Liver (tissue), 9 donors: ENCODE data around the gene WDR77. TPM values are rescaled to one million over a fixed set of nuclear protein-coding genes. Genes with fewer than 3 reads are reported as not detected.

Experiments
- DNase-seq: peaks from one replicate; pipeline ENCODE4 v3.0.0-alpha.2; 2017; ENCODE audit warnings: low spot score
- H3K27ac ChIP-seq, 2 donors: one replicate each; pipeline ENCODE4 v1.7.0; 2013; ENCODE audit warnings: inconsistent platforms in 2 of 2, low read length in 2 of 2, control low read depth in 1 of 2, low read depth in 1 of 2, mild to moderate bottlenecking in 1 of 2
- H3K27me3 ChIP-seq, 4 donors: one replicate each; pipeline versions ENCODE4 v1.6.1 to v1.7.0; 2013; ENCODE audit warnings: low read length in 3 of 4, inconsistent platforms in 1 of 4, mild to moderate bottlenecking in 1 of 4, moderate library complexity in 1 of 4; ENCODE audit not compliant: control insufficient read depth in 4 of 4, insufficient read depth in 4 of 4
- H3K36me3 ChIP-seq, 4 donors: one replicate each; pipeline versions ENCODE4 v1.6.1 to v1.7.0; 2013; ENCODE audit warnings: low read length in 3 of 4, mild to moderate bottlenecking in 3 of 4, low read depth in 1 of 4, moderate library complexity in 1 of 4; ENCODE audit not compliant: control insufficient read depth in 4 of 4, insufficient read depth in 3 of 4
- H3K4me1 ChIP-seq, 4 donors: one replicate each; pipeline versions ENCODE4 v1.6.1 to v1.7.0; 2013; ENCODE audit warnings: low read length in 3 of 4, mild to moderate bottlenecking in 3 of 4, moderate library complexity in 1 of 4; ENCODE audit not compliant: control insufficient read depth in 4 of 4, insufficient read depth in 4 of 4
- H3K4me3 ChIP-seq, 3 donors: one replicate each; pipeline versions ENCODE4 v1.6.1 to v1.7.0; 2013; ENCODE audit warnings: low read length in 3 of 3, control low read depth in 1 of 3, low read depth in 1 of 3, mild to moderate bottlenecking in 1 of 3
- H3K9ac ChIP-seq, 2 donors: one replicate each; pipeline ENCODE4 v1.7.0; 2013; ENCODE audit warnings: low read length in 2 of 2, mild to moderate bottlenecking in 2 of 2, moderate library complexity in 2 of 2, control low read depth in 1 of 2, low read depth in 1 of 2
- H3K9me3 ChIP-seq, 4 donors: one replicate each; pipeline versions ENCODE4 v1.6.1 to v1.7.0; 2013; ENCODE audit warnings: low read length in 3 of 4; ENCODE audit not compliant: control insufficient read depth in 4 of 4
- CTCF ChIP-seq: fragments of 150-350 bp; IDR thresholded peaks from 2 replicates; pipeline ENCODE4 v1.5.1; 2017; ENCODE audit warnings: improper control_type of control experiment, low read depth, low read length; ENCODE audit not compliant: missing input control
- EGR1 ChIP-seq, 2 donors: IDR thresholded peaks; 2 replicates each; pipeline ENCODE4 v1.6.1; 2016 to 2018; ENCODE audit warnings: antibody characterized with exemption in 2 of 2, low read depth in 2 of 2
- FOXA1 ChIP-seq: IDR thresholded peaks from 2 replicates; pipeline ENCODE4 v1.6.1; 2016; ENCODE audit warnings: antibody characterized with exemption
- FOXA2 ChIP-seq: IDR thresholded peaks from 2 replicates; pipeline ENCODE4 v1.6.1; 2016; ENCODE audit warnings: antibody characterized with exemption
- GABPA ChIP-seq, 2 donors: IDR thresholded peaks in 1 of 2; conservative IDR thresholded peaks in 1 of 2; 2 replicates each; pipeline ENCODE4 v1.6.1; 2016; ENCODE audit warnings: antibody characterized with exemption in 2 of 2, mild to moderate bottlenecking in 1 of 2, moderate library complexity in 1 of 2
- HNF4A ChIP-seq, 2 donors: conservative IDR thresholded peaks; 2 replicates each; pipeline ENCODE4 v1.6.1; 2016; ENCODE audit warnings: antibody characterized with exemption in 2 of 2, mild to moderate bottlenecking in 2 of 2
- HNF4G ChIP-seq: IDR thresholded peaks from 2 replicates; pipeline ENCODE4 v1.6.1; 2016; ENCODE audit warnings: antibody characterized with exemption
- JUND ChIP-seq, 2 donors: IDR thresholded peaks; 2 replicates each; pipeline ENCODE4 v1.6.1; 2016; ENCODE audit warnings: antibody characterized with exemption in 2 of 2
- MAX ChIP-seq: IDR thresholded peaks from 2 replicates; pipeline ENCODE4 v1.6.1; 2016; ENCODE audit warnings: antibody characterized with exemption
- NR2F2 ChIP-seq: IDR thresholded peaks from 2 replicates; pipeline ENCODE4 v1.6.1; 2016; ENCODE audit warnings: antibody characterized with exemption
- RAD21 ChIP-seq, 2 donors: IDR thresholded peaks; 2 replicates each; pipeline ENCODE4 v1.6.1; 2016; ENCODE audit warnings: antibody characterized with exemption in 2 of 2, mild to moderate bottlenecking in 2 of 2
- RXRA ChIP-seq, 2 donors: IDR thresholded peaks; 2 replicates each; pipeline ENCODE4 v1.6.1; 2017 to 2018; ENCODE audit warnings: antibody characterized with exemption in 2 of 2, mild to moderate bottlenecking in 1 of 2
- SP1 ChIP-seq: IDR thresholded peaks from 2 replicates; pipeline ENCODE4 v1.6.1; 2018; ENCODE audit warnings: antibody characterized with exemption, mild to moderate bottlenecking
- TAF1 ChIP-seq: conservative IDR thresholded peaks from 2 replicates; pipeline ENCODE4 v1.6.1; 2016; ENCODE audit warnings: antibody characterized with exemption, mild to moderate bottlenecking
- YY1 ChIP-seq: IDR thresholded peaks from 2 replicates; pipeline ENCODE4 v1.6.1; 2016; ENCODE audit warnings: antibody characterized with exemption, mild to moderate bottlenecking
- WGBS: extraction: QIAGEN DNeasy Blood & Tissue Kit; methylation state at CpG from one replicate; pipeline ENCODE4 v1.1.7; 2013; 5-methylcytosine and 5-hydroxymethylcytosine counted together
- polyA plus RNA-seq, 2 donors: library from polyadenylated mRNA; stranded (reverse) in 1 of 2; unstranded in 1 of 2; fragments of 200-250 nt in 1 of 2; fragments of >200 nt in 1 of 2; fragmentation: Nextera tagmentation in 1 of 2; extraction: Ambion mirVana in 1 of 2; gene quantifications; one replicate each; pipeline versions ENCODE4 v1.2.1 to v1.2.3, GENCODE V29; 2013 to 2015
- total RNA-seq, 2 donors: library from RNA; depleted of rRNA; stranded (reverse); fragments of >200 nt; gene quantifications; one replicate each; pipeline ENCODE4 v1.2.3, GENCODE V29; 2014
- TF ChIP-seq, protein P1 (sequence below): IDR thresholded peaks from 2 replicates; pipeline ENCODE4 v1.6.1; 2016; ENCODE audit warnings: antibody characterized with exemption
- TF ChIP-seq, protein P2 (sequence below): IDR thresholded peaks from 2 replicates; pipeline ENCODE4 v1.6.1; 2016; ENCODE audit warnings: antibody characterized with exemption, mild to moderate bottlenecking
- TF ChIP-seq, protein P3 (sequence below): IDR thresholded peaks from 2 replicates; pipeline ENCODE4 v1.6.1; 2016; ENCODE audit warnings: antibody characterized with exemption
- donor health status: healthy.
- donor health status: healthy.
- donor health status: healthy.
- donor health status: healthy.
- donor health status: healthy.

The WDR77 gene
- total and polyA plus RNA-seq, 4 donors, result 12.7 to 25.3 (median 19.9) TPM

DNA sequence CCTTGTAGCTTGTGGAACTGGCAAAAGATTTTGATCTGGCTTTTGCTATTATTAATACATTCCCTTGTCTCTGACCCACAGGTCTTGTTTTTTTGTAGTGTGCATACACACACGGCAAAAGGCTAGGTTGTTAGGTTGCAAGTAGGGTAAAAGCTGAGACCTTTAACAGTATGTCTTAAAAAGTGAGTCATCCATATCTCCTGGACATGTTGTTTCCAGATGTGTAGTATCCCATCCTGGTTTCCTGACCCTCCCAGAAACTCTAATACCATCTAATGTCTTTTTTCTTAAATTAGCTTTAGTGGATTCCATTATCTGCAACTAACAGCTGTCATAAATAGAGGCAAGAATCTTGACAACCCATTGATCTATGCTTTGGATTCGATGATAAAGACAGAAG is 36.2 kb downstream of the WDR77 start:
- Histone ChIP-seq H3K4me3 (no peak overlapping the region), H3K27me3 (no peaks in the 10 kb centered on the region), H3K9me3 (no peaks in the 10 kb centered on the region), H3K36me3 (peaks cover 0 to 8% (median 4%) of the 10 kb centered on the region in 4 donors), H3K9ac (no peak overlapping the region), H3K27ac (no peak overlapping the region), H3K4me1 (peaks cover 0 to 9% (median 8%) of the 10 kb centered on the region in 4 donors)
- WGBS, result 89% methylated on average over 2 of the region's 2 CpGs
- TF ChIP-seq RXRA (IDR thresholded peaks at IDR 0.05) (no peak), NR2F2 (no peak), HNF4G (no peak), FOXA1 (no peak)
- no peak for DNase-seq

- Histone ChIP-seq H3K27ac (no peak overlapping the region), H3K36me3 (no peaks in the 10 kb centered on the region), H3K4me3 (no peak overlapping the region), H3K9me3 (no peaks in the 10 kb centered on the region), H3K27me3 (peaks cover 0 to 13% (median 5%) of the 10 kb centered on the region in 4 donors), H3K9ac (no peak overlapping the region), H3K4me1 (peaks cover 0 to 8% (median 3%) of the 10 kb centered on the region in 4 donors)
- 79% methylated on average over 6 of the region's 6 CpGs for WGBS
- TF ChIP-seq CTCF, result no peak
- TF ChIP-seq GABPA (IDR thresholded peaks at IDR 0.05 in 1 of 2, conservative IDR thresholded peaks at IDR 0.05 in 1 of 2), result no peak
- TF ChIP-seq FOXA1, result no peak
- no peak for TF ChIP-seq NR2F2
- no peak for TF ChIP-seq MAX
- no peak for TF ChIP-seq YY1
- TF ChIP-seq FOXA2, result no peak
- TF ChIP-seq, protein P1, sequence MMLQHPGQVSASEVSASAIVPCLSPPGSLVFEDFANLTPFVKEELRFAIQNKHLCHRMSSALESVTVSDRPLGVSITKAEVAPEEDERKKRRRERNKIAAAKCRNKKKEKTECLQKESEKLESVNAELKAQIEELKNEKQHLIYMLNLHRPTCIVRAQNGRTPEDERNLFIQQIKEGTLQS, result no peak
- no peak for TF ChIP-seq RXRA (IDR thresholded peaks at IDR 0.05)
- TF ChIP-seq HNF4G, result no peak
- TF ChIP-seq TAF1, result no peak
- no peak for TF ChIP-seq RAD21 (IDR thresholded peaks at IDR 0.05)
- no peak for TF ChIP-seq SP1
- TF ChIP-seq, protein P2, sequence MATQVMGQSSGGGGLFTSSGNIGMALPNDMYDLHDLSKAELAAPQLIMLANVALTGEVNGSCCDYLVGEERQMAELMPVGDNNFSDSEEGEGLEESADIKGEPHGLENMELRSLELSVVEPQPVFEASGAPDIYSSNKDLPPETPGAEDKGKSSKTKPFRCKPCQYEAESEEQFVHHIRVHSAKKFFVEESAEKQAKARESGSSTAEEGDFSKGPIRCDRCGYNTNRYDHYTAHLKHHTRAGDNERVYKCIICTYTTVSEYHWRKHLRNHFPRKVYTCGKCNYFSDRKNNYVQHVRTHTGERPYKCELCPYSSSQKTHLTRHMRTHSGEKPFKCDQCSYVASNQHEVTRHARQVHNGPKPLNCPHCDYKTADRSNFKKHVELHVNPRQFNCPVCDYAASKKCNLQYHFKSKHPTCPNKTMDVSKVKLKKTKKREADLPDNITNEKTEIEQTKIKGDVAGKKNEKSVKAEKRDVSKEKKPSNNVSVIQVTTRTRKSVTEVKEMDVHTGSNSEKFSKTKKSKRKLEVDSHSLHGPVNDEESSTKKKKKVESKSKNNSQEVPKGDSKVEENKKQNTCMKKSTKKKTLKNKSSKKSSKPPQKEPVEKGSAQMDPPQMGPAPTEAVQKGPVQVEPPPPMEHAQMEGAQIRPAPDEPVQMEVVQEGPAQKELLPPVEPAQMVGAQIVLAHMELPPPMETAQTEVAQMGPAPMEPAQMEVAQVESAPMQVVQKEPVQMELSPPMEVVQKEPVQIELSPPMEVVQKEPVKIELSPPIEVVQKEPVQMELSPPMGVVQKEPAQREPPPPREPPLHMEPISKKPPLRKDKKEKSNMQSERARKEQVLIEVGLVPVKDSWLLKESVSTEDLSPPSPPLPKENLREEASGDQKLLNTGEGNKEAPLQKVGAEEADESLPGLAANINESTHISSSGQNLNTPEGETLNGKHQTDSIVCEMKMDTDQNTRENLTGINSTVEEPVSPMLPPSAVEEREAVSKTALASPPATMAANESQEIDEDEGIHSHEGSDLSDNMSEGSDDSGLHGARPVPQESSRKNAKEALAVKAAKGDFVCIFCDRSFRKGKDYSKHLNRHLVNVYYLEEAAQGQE, result no peak
- no peak for TF ChIP-seq HNF4A (conservative IDR thresholded peaks at IDR 0.05)
- TF ChIP-seq EGR1 (IDR thresholded peaks at IDR 0.05; ENCODE audit: low read depth in 2 of 2), result no peak
- no peak for TF ChIP-seq JUND (IDR thresholded peaks at IDR 0.05)
- TF ChIP-seq, protein P3, sequence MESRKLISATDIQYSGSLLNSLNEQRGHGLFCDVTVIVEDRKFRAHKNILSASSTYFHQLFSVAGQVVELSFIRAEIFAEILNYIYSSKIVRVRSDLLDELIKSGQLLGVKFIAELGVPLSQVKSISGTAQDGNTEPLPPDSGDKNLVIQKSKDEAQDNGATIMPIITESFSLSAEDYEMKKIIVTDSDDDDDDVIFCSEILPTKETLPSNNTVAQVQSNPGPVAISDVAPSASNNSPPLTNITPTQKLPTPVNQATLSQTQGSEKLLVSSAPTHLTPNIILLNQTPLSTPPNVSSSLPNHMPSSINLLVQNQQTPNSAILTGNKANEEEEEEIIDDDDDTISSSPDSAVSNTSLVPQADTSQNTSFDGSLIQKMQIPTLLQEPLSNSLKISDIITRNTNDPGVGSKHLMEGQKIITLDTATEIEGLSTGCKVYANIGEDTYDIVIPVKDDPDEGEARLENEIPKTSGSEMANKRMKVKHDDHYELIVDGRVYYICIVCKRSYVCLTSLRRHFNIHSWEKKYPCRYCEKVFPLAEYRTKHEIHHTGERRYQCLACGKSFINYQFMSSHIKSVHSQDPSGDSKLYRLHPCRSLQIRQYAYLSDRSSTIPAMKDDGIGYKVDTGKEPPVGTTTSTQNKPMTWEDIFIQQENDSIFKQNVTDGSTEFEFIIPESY, result no peak
- no peak for DNase-seq
Observed at GRCh38 chr1:111407301-111407700, 41.8 kb downstream of the WDR77 start.
